H1 (cell line): Measurements from ENCODE around the gene PTPRH. TPM values are rescaled to one million over a fixed set of nuclear protein-coding genes. Genes with fewer than 3 reads are reported as not detected.

Experiments
- CTCF ChIA-PET: fragments of 300-600 bp; sonication (Branson Sonifier 250); formaldehyde crosslinking; loops from one replicate; lab custom pipeline; 2021; ENCODE audit not compliant: partially characterized antibody; lab: Charles Lee
- POLR2A ChIA-PET: fragments of 300-600 bp; sonication (Branson Sonifier 250); formaldehyde crosslinking; loops from one replicate; lab custom pipeline; 2021; ENCODE audit warnings: inconsistent platforms; ENCODE audit not compliant: partially characterized antibody; lab: Charles Lee
- DNase-seq, 2 experiments: peaks; one replicate each; pipeline versions ENCODE4 v3.0.0 to v3.0.0-alpha.2; 2010 to 2022; ENCODE audit warnings: low spot score in 2 of 2, low read depth in 1 of 2, mixed read lengths in 1 of 2
- FAIRE-seq: peaks from 2 replicates; lab custom pipeline; 2011; peaks lifted over from hg19 to GRCh38; lab: Jason Lieb, UNC
- H2AFZ ChIP-seq: 2 replicates; pipeline ENCODE4 v1.8.1; 2012; ENCODE audit warnings: low read length, inconsistent platforms
- H2AK5ac ChIP-seq: 2 replicates; pipeline ENCODE4 v1.6.1; 2013; ENCODE audit warnings: low read depth, low read length
- H2BK120ac ChIP-seq: replicated peaks from 2 replicates; pipeline ENCODE3; 2013; ENCODE audit warnings: low read depth, low read length, inconsistent platforms
- H2BK12ac ChIP-seq: 2 replicates; pipeline ENCODE4 v1.6.1; 2013; ENCODE audit warnings: low read depth, low read length
- H2BK15ac ChIP-seq: 2 replicates; pipeline ENCODE4 v1.6.1; 2013; ENCODE audit warnings: low read length
- H2BK20ac ChIP-seq: 2 replicates; pipeline ENCODE4 v1.6.1; 2013; ENCODE audit warnings: low read length
- H2BK5ac ChIP-seq: 2 replicates; pipeline ENCODE4 v1.6.1; 2013; ENCODE audit warnings: low read depth, low read length
- H3K14ac ChIP-seq: 2 replicates; pipeline ENCODE4 v1.6.1; 2013; ENCODE audit warnings: inconsistent platforms; ENCODE audit not compliant: insufficient read length
- H3K18ac ChIP-seq: 2 replicates; pipeline ENCODE4 v1.6.1; 2013; ENCODE audit warnings: low read length; ENCODE audit errors: extremely low read depth
- H3K23ac ChIP-seq: 2 replicates; pipeline ENCODE4 v1.6.1; 2013; ENCODE audit warnings: inconsistent platforms; ENCODE audit not compliant: insufficient read length
- H3K23me2 ChIP-seq: 2 replicates; pipeline ENCODE4 v1.6.1; 2013; ENCODE audit warnings: low read depth, low read length
- H3K27ac ChIP-seq: 2 replicates; pipeline ENCODE4 v1.6.1; 2011; ENCODE audit warnings: low read depth, low read length, inconsistent platforms
- H3K27me3 ChIP-seq, 4 experiments: replicated peaks in 1 of 4; 1 replicate in 1 of 4; 2 replicates in 3 of 4; pipeline versions ENCODE4 v1.6.1 to v1.8.1; 2011 to 2013; ENCODE audit warnings: low read length in 3 of 4, mild to moderate bottlenecking in 3 of 4, inconsistent platforms in 2 of 4, mixed read lengths in 2 of 4, moderate library complexity in 1 of 4; ENCODE audit not compliant: control insufficient read depth in 3 of 4, insufficient read depth in 3 of 4; ENCODE audit errors: extremely low read depth in 1 of 4
- H3K36me3 ChIP-seq, 4 experiments: 2 replicates each; pipeline versions ENCODE4 v1.6.1 to v1.8.1; 2011 to 2013; ENCODE audit warnings: mild to moderate bottlenecking in 4 of 4, low read length in 3 of 4, moderate library complexity in 2 of 4, control low read depth in 1 of 4, inconsistent platforms in 1 of 4; ENCODE audit not compliant: insufficient read depth in 4 of 4, control insufficient read depth in 2 of 4
- H3K4ac ChIP-seq: replicated peaks from 2 replicates; pipeline ENCODE3; 2013; ENCODE audit warnings: low read length, low read depth, mixed read lengths, inconsistent platforms; ENCODE audit not compliant: insufficient read length
- H3K4me1 ChIP-seq, 4 experiments: replicated peaks in 1 of 4; 1 replicate in 1 of 4; 2 replicates in 3 of 4; pipeline versions ENCODE4 v1.6.1 to v1.8.1; 2011 to 2013; ENCODE audit warnings: low read length in 3 of 4, inconsistent platforms in 2 of 4, mixed read lengths in 1 of 4; ENCODE audit not compliant: insufficient read depth in 4 of 4, control insufficient read depth in 3 of 4
- H3K4me2 ChIP-seq, 2 experiments: 2 replicates each; pipeline versions ENCODE4 v1.6.1 to v1.8.1; 2011 to 2013; ENCODE audit warnings: low read depth in 2 of 2, low read length in 2 of 2, control low read depth in 1 of 2, inconsistent platforms in 1 of 2, mild to moderate bottlenecking in 1 of 2; ENCODE audit not compliant: insufficient read depth in 1 of 2
- H3K4me3 ChIP-seq, 4 experiments: fragments of 200-600, 300-600 bp in 1 of 4; sonication (generic), shearing (Covaris generic), sonication (Bioruptor Twin) in 1 of 4; 2 replicates each; pipeline versions ENCODE4 v1.5.1 to v1.8.1; 2011 to 2016; ENCODE audit warnings: low read length in 4 of 4, low read depth in 3 of 4, control low read depth in 2 of 4, inconsistent platforms in 2 of 4, mild to moderate bottlenecking in 2 of 4, mixed read lengths in 1 of 4, moderate library complexity in 1 of 4; ENCODE audit not compliant: insufficient read depth in 2 of 4; ENCODE audit errors: extremely low read depth in 1 of 4
- H3K56ac ChIP-seq: replicated peaks from 2 replicates; pipeline ENCODE3; 2013; ENCODE audit warnings: low read depth, mild to moderate bottlenecking, mixed read lengths, low read length, inconsistent platforms; ENCODE audit not compliant: insufficient read length
- H3K79me1 ChIP-seq: 2 replicates; pipeline ENCODE4 v1.6.1; 2013; ENCODE audit warnings: low read depth, low read length, control low read depth
- H3K79me2 ChIP-seq, 2 experiments: 2 replicates each; pipeline versions ENCODE4 v1.6.1 to v1.8.1; 2012 to 2013; ENCODE audit warnings: low read length in 2 of 2, mild to moderate bottlenecking in 2 of 2, inconsistent platforms in 1 of 2; ENCODE audit not compliant: insufficient read depth in 2 of 2, control insufficient read depth in 1 of 2
- H3K9ac ChIP-seq, 4 experiments: replicated peaks in 1 of 4; 1 replicate in 1 of 4; 2 replicates in 3 of 4; pipeline versions ENCODE4 v1.6.1 to v1.8.1; 2011 to 2013; ENCODE audit warnings: low read depth in 3 of 4, low read length in 3 of 4, control low read depth in 2 of 4, mild to moderate bottlenecking in 2 of 4, moderate library complexity in 2 of 4, inconsistent platforms in 1 of 4; ENCODE audit errors: extremely low read depth in 1 of 4
- H3K9me3 ChIP-seq, 2 experiments: 2 replicates each; pipeline versions ENCODE4 v1.6.1 to v1.8.1; 2012 to 2013; ENCODE audit warnings: mild to moderate bottlenecking in 2 of 2, moderate library complexity in 2 of 2, control low read depth in 1 of 2, inconsistent platforms in 1 of 2, low read depth in 1 of 2, low read length in 1 of 2, mixed read lengths in 1 of 2; ENCODE audit not compliant: insufficient read depth in 2 of 2
- H4K20me1 ChIP-seq, 2 experiments: replicated peaks in 1 of 2; 2 replicates each; pipeline versions ENCODE3 to v1.8.1; 2011 to 2013; ENCODE audit warnings: inconsistent platforms in 2 of 2, low read length in 2 of 2, mild to moderate bottlenecking in 1 of 2; ENCODE audit not compliant: insufficient read depth in 2 of 2, control insufficient read depth in 1 of 2
- H4K5ac ChIP-seq: 2 replicates; pipeline ENCODE4 v1.6.1; 2013; ENCODE audit warnings: low read length, low read depth, mixed read lengths, inconsistent platforms; ENCODE audit not compliant: insufficient read length
- H4K8ac ChIP-seq: 2 replicates; pipeline ENCODE4 v1.8.0; 2013; ENCODE audit warnings: mild to moderate bottlenecking, moderate library complexity, low read length, inconsistent platforms; ENCODE audit not compliant: insufficient read depth; ENCODE audit errors: extremely low read depth
- H4K91ac ChIP-seq: replicated peaks from 2 replicates; pipeline ENCODE3; 2013; ENCODE audit warnings: low read length, mixed read lengths, inconsistent platforms; ENCODE audit not compliant: insufficient read length
- ASH2L ChIP-seq: fragments of 200-600, 300-600 bp; sonication (generic); IDR thresholded peaks from one replicate; pipeline ENCODE4 v1.7.1; 2017; ENCODE audit warnings: low read length
- BCL11A ChIP-seq, 2 experiments: IDR thresholded peaks; one replicate each; pipeline ENCODE4 v1.6.1; 2011; ENCODE audit warnings: low read depth in 2 of 2, low read length in 2 of 2, mild to moderate bottlenecking in 2 of 2
- CBX5 ChIP-seq: fragments of 300-800, 300-1000 bp; sonication (generic); IDR thresholded peaks from 2 replicates; pipeline ENCODE4 v1.7.1; 2016; ENCODE audit warnings: antibody characterized with exemption, low read length, low read depth
- CEBPB ChIP-seq: IDR thresholded peaks from 2 replicates; pipeline ENCODE4 v1.6.1; 2012; ENCODE audit warnings: low read depth, low read length
- EZH2 ChIP-seq: fragments of 200-600 bp; sonication (generic); IDR thresholded peaks from 2 replicates; pipeline ENCODE4 v1.7.1; 2012; ENCODE audit warnings: low read depth, mild to moderate bottlenecking, moderate library complexity, low read length, inconsistent platforms; ENCODE audit not compliant: severe bottlenecking
- HDAC6 ChIP-seq: IDR thresholded peaks from one replicate; pipeline ENCODE4 v1.7.1; 2012; ENCODE audit warnings: low read depth, mild to moderate bottlenecking, inconsistent platforms, low read length, moderate library complexity
- MAFK ChIP-seq: IDR thresholded peaks from 2 replicates; pipeline ENCODE4 v1.6.1; 2012; ENCODE audit warnings: low read depth, mild to moderate bottlenecking, improper control_type of control experiment, low read length
- PHF8 ChIP-seq: fragments of 200-600 bp; sonication (generic); conservative IDR thresholded peaks from 2 replicates; pipeline ENCODE4 v1.7.1; 2012; ENCODE audit warnings: low read depth, mild to moderate bottlenecking, inconsistent platforms, low read length, moderate library complexity
- RAD21 ChIP-seq, 2 experiments: IDR thresholded peaks in 1 of 2; conservative IDR thresholded peaks in 1 of 2; 2 replicates each; pipeline ENCODE4 v1.6.1; 2011; ENCODE audit warnings: low read depth in 2 of 2, low read length in 2 of 2, improper control_type of control experiment in 1 of 2, inconsistent platforms in 1 of 2, mild to moderate bottlenecking in 1 of 2, moderate library complexity in 1 of 2
- TBP ChIP-seq: IDR thresholded peaks from 2 replicates; pipeline ENCODE4 v1.6.1; 2011; ENCODE audit warnings: low read depth, low read length, improper control_type of control experiment
- TCF12 ChIP-seq: IDR thresholded peaks from 2 replicates; pipeline ENCODE4 v1.6.1; 2011; ENCODE audit warnings: low read depth, mild to moderate bottlenecking, low read length
- ZNF274 ChIP-seq: IDR thresholded peaks from 2 replicates; pipeline ENCODE4 v1.7.0; 2012; ENCODE audit warnings: low read length, borderline replicate concordance; ENCODE audit errors: extremely low read depth
- WGBS, 2 experiments: shearing (Covaris generic) in 1 of 2; methylation state at CpG; one replicate each; pipeline versions ENCODE4 v1.1.6 to v1.1.7; 2013 to 2015; ENCODE audit warnings: low lambda C conversion rate in 2 of 2, mixed read lengths in 2 of 2, inconsistent platforms in 1 of 2, low coverage in 1 of 2, missing lambda C conversion rate in 1 of 2; ENCODE audit not compliant: insufficient replicate concordance in 2 of 2, insufficient coverage in 1 of 2, insufficient read length in 1 of 2; ENCODE audit errors: extremely low coverage in 1 of 2, missing lambda C conversion rate in 1 of 2; 5-methylcytosine and 5-hydroxymethylcytosine counted together
- polyA plus RNA-seq, 7 experiments: library from polyadenylated mRNA; depleted of rRNA in 3 of 7; stranded (reverse) in 5 of 7; unstranded in 2 of 7; fragments of >200 nt in 5 of 7; fragments of 200-250 nt in 2 of 7; gene quantifications; 1 replicate in 5 of 7; 2 replicates in 1 of 7; 4 replicates in 1 of 7; pipeline versions ENCODE4 v1.2.1 to v1.2.3, GENCODE V29; 2011 to 2013; ENCODE audit warnings: missing spikeins in 2 of 7, mixed read lengths in 2 of 7
- total RNA-seq: library from RNA; stranded (reverse); fragmentation: NEBNext Ultra II Directional; extraction: Animal tissue kit (Norgen Biotek cat#: 25700); gene quantifications from 2 replicates; pipeline ENCODE4 v1.2.1, GENCODE V29; 2021

Gene PTPRH
- total and polyA plus RNA-seq, 2 of the 8 experiments (the other 6 are each of a cell fraction or from before 2014, with no cell fraction given), result 0.30 to 0.39 TPM

DNA sequence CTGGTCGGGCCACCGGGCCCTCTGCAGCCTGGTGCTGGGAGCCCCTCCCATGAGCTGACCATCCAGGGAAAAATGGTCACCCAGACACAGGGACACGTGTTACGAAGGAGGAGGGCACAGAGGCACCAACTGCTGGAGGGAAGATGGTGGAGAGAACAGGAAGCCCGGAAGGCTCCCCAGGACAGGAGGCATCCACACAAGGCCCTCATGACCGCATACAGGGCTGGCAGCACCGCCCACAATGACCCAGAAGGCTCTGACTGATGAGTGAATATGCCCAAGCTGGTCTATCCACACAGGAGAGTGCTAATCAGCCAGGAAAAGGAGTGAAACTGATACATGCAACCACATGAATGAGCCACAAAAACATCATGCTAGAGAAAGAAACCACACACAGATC, 33.2 kb upstream of the PTPRH start:
- Histone ChIP-seq H2BK120ac (no peak overlapping the region), H3K14ac (no peak overlapping the region), H3K9me3 (no peaks in the 10 kb centered on the region), H2AFZ (no peak overlapping the region), H2BK12ac (no peak overlapping the region), H3K36me3 (peaks cover 15 to 56% (median 41%) of the 10 kb centered on the region in 4 experiments), H3K23me2 (no peaks in the 10 kb centered on the region), H3K27me3 (no peaks in the 10 kb centered on the region), H3K4me2 (no peak overlapping the region), H3K27ac (no peak overlapping the region), H4K5ac (no peak overlapping the region), H3K4me3 (no peak overlapping the region), H2BK20ac (no peak overlapping the region), H3K4ac (no peak overlapping the region), H4K91ac (no peak overlapping the region), H2BK15ac (no peak overlapping the region), H4K8ac (peak overlapping the region; percentile 68; the same call in 1 of the 2 replicates), H2AK5ac (no peak overlapping the region), H3K9ac (no peak overlapping the region), H3K79me2 (peaks cover 0 to 3% of the 10 kb centered on the region in 2 experiments; a peak in 1 of 4 replicates), H3K18ac (no peak overlapping the region), H2BK5ac (no peak overlapping the region), H3K23ac (no peak overlapping the region), H3K56ac (no peak overlapping the region), H3K4me1 (no peaks in the 10 kb centered on the region), H3K79me1 (peaks cover 5% of the 10 kb centered on the region; the same call in 1 of the 2 replicates), H4K20me1 (peaks cover 1 to 20% of the 10 kb centered on the region in 2 experiments)
- 88% methylated on average over 6 of the region's 7 CpGs; no CpG with 5 or more reads in 1 of the 2 experiments for WGBS, 2 experiments
- FAIRE-seq, result no peak
- ChIA-PET POLR2A (interaction anchor here (1.5 kb wide), 1 partner anchor 13 kb away, joined by 4 read pairs; no protein-coding TSS in a partner anchor), CTCF (interaction anchor here (1.2 to 8.4 kb wide), 2 partner anchors 13 to 23 kb away, joined by 3 to 32 read pairs; no protein-coding TSS in a partner anchor)
- no peak for TF ChIP-seq EZH2
- no peak for TF ChIP-seq RAD21 (IDR thresholded peaks at IDR 0.05 in 1 of 2, conservative IDR thresholded peaks at IDR 0.05 in 1 of 2; ENCODE audit: low read depth in 2 of 2, low read length in 2 of 2)
- TF ChIP-seq PHF8, result no peak
- TF ChIP-seq ASH2L, result no peak
- no peak for TF ChIP-seq CEBPB
- no peak for TF ChIP-seq BCL11A (IDR thresholded peaks at IDR 0.05; ENCODE audit: low read depth in 2 of 2, low read length in 2 of 2)
- TF ChIP-seq CBX5, result no peak
- no peak for TF ChIP-seq ZNF274
- no peak for TF ChIP-seq TCF12
- no peak for TF ChIP-seq TBP
- no peak for TF ChIP-seq HDAC6
- TF ChIP-seq MAFK, result no peak
- no peak for DNase-seq
